CD4-positive, alpha-beta T cell treated with Interleukin-6 for 4 hours (primary cell): ENCODE measurements around the gene CD109.
"Not testable (repeated sequence)": the region's sequence is repeated elsewhere in the genome, so short reads cannot be mapped to it uniquely, and the experiment has no call there.

Experiments used
- DNase-seq: peaks from one replicate; pipeline ENCODE4 v3.0.0-alpha.2; 2020; ENCODE audit warnings: mixed read lengths

CD109 gene

DNA sequence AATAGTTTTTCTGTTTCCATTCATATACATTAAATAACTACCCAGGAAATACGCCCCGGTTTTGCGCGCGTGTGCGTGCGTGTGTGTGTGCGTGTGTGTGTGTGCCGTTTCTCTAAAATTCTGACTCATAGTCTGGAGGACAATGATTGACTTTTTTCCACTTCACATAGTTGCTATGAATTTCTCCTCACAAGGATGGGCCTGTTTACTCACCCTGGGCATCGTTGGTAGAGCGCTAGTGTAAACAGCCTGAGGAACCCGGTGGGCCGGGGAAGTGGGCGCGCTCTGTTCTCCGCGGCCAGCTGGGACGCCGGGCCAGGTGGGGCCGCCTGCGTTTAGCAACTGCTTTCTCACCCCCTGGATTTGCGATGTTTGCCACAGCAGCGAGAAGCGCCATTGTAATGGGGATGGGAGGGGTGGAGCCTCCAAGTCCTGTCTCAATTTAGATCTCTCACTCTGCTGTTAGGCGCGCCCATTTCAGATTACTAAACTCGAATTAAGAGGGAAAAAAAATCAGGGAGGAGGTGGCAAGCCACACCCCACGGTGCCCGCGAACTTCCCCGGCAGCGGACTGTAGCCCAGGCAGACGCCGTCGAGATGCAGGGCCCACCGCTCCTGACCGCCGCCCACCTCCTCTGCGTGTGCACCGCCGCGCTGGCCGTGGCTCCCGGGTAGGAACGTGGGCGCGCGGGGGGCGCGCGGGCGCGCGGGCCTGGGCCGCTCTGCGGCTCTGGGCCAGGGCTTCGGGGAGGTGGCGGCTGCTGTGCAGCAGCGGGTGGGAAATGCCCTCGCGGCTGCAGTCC is at the start of gene CD109:
CD109 (plus strand) TSS at position 585 of the 803 bp plus-strand sequence; CDS start at position 598, 13 bp downstream.
- peak; percentile 70 for DNase-seq

DNA sequence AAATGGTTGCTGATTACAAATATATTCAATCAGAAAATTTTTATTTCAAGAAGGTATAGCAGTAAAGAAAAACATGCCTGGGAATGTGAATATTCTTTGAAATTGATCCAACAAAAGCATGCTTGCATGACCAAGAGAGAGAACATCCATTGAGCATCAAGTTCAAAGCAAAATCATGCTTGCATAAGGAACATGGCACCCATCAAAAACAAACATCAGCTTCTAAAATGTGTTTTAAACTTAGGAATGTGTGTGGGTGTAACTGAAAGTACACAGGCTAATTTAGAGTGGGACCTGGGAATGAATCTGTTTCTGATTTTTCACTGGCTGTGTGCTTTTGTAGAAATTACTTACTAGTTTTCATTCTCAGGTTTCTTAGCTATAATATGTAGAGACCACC is 47.8 kb upstream of the CD109 start:
- DNase-seq = no peak

DNA sequence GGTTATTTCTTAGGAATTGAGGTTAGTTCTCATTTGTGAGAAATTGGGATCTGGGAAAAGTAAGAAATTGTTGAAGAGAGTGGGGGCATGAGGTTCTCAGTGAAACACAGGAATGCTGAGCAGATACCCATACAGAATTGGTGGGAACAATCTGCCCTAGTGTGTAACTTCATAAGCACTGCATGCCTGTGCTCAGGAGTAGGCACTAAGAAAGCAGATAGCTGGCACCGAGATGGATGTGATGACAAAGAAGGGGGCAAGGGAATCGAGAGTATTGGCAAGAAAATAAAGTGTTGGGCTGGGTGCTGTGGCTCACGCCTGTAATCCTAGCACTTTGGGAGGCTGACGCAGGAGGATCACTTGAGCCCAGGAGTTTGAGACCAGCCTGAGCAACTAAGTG is 46.2 kb upstream of the CD109 start:
- no peak for DNase-seq

DNA sequence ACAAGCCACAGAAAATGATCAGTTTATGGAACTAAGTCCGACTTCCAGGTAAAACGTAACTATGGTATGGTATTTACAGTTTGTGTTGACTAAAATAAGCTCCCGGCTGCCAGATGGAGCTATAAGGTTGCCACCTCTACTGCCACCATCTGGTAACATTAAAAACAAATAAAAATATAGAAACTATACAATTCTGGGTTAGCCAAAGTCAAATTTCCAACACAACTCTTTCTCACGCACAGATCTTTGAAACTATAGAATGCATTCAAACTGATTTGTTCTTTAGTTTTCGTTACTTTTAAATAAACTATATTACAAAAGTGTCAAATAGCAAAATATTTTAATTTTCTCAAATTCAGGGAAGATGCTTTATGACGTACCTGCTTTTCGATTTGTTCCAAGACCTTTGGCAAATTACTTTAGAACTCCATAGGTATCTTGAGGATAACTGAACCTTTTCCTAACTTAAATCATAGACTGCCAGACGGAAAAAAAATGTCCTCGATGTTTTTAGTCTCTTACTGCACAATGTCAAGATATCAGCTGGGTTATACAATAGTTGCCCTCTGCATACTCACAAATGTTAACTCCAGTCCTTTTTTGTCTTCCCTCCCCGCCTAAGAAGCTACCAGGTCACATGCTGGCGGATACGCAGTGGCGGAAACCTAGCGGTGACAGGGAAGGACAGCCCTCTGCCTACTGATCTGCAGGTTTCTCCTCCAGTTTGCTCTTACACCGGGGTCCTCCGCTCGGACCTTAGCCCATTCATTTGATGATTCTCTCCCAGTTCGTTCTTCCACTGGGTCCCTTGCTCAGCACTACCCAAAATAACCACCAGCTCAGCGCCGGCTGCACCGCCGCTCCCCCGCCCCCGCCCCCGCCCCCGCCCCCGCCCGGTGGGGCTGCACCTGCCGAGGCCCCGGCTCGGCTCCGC is 43.1 kb upstream of the CD109 start:
- DNase-seq = peak; percentile 74

DNA sequence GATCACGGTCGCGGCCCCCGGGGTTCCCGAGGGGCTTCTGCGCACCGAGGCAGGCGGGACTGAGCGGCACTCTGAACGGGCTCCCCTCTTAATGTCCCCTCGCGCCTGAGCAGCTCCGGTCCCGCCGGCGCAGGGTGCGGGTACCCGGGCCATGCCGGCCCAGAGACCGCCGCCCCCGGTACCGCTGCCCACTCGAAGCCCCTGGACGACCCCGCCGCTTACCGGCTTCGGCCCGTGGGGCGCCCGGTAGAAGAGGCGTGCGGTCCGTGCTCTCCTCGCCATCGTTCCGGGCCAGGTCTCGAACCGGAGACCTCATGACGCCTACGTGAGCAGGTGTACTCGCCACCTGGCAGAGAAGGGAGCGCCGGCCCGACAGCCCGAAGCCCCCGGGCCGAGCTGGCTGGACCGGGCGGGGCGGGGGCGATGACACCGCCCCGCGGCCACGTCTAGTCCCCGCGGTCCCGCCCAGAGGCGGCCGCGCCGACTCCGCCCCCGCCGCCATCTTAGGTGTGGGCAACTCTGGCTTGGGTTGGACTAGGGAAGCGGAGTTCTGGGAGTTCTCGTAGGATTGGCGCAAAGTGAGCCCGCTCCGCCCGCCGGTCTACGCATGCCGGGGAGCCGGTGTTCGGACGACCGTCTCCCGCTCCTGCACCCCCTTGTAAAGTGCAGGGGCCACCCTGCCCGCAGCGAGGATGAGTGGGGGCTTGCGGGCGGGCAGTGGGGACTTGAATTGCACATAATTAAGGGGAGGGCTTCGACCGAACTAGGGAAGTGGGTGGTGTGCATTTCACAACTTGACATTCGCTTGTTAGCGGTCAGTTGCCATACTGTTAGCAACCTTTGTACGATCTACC is 42.2 kb upstream of the CD109 start, which contains the start of gene SLC17A5:
SLC17A5 (minus strand) TSS at position 422 of the 854 bp plus-strand sequence; CDS start at position 316, 106 bp downstream.
- DNase-seq = peak; percentile 92

DNA sequence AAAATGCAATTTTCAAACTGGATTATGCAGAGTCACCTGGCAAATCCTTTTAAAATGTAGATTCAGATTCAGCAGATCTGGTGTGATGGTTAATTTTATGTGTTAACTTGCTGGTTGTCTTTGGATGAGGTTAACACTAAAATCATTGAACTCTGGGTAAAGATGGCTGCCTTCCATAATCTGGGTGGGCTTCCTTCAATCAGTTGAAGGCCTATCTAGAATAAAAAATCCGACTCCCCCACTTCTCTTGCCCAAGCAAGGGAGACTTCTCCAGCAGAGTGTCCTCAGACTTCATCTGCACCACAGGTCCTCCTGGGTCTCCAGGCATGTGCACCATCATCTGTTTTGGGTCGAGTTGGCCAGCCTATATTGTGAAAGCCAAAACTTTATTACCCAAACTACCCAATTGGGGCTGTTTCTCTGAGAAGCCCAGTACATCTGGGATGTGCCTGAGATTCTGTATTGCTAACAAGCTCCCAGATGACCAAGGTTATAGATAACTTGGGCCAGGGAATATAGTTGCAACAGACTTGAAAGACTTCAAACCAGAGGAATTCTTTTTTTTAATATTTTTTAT is 40.6 kb upstream of the CD109 start:
- DNase-seq = no peak

DNA sequence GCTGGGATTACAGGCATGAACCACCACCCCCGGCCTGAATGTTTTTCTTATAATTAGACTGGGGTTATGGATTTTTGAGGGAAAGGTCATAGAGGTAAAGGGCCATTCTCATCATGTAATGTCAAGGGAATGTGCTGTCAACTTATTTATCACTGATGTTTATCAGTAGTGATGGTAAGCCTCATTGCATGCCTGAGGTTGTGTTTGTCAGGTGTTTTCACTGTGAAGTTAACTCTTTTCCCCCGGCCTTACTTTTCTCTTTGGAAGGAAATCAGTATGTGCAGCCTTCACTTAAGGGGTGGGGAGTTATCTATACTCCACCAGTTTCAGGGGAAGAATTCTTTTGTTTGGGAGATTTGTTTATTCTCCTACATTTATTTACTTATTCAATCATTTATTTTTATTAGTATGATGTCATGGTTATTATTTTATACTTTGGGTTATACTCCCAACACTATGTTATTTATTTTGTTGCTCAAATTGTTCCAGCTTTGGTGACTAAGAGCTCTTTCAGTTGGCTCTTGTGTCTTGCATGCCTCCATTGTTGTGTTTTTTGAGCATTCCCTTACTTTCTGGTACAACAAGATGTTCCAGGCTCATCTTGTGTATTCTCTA is 39.4 kb upstream of the CD109 start:
- no peak for DNase-seq

DNA sequence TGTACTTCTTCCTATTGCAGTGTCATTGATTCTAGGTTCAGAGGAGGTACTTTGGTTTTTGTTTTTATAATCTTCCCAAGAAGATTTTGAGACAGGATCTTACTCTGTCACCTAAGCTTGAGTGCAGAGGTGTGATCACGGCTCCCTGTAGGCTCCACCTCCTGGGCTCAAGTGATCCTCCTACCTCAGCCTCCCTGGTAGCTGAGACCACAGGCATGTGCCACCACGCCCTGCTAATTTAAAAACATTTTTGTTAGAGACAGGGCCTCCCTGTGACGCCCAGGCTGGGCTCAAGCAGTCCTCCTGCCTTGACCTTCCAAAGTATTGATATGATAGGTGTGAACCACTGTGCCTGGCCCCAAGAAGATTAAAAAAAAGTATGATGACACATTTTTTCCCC is 38.8 kb upstream of the CD109 start:
- peak; percentile 12 for DNase-seq

DNA sequence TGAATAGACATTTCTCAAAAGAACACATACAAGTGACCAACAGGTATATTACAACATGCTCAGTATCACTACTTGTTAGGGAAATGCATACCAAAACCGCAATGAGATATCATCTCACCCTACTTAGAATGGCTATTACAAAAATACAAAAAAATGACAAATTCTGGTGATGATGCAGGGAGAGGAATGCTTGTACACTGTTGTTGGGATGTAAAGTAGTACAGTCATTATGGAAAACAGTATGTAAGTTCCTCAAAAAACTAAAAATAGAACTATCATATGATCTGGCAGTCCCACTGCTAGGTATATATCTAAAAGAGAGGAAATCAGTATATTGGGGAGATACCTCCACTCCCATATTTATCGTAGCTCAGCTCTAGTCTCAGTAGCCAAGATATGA is 31.3 kb upstream of the CD109 start:
- no peak for DNase-seq

DNA sequence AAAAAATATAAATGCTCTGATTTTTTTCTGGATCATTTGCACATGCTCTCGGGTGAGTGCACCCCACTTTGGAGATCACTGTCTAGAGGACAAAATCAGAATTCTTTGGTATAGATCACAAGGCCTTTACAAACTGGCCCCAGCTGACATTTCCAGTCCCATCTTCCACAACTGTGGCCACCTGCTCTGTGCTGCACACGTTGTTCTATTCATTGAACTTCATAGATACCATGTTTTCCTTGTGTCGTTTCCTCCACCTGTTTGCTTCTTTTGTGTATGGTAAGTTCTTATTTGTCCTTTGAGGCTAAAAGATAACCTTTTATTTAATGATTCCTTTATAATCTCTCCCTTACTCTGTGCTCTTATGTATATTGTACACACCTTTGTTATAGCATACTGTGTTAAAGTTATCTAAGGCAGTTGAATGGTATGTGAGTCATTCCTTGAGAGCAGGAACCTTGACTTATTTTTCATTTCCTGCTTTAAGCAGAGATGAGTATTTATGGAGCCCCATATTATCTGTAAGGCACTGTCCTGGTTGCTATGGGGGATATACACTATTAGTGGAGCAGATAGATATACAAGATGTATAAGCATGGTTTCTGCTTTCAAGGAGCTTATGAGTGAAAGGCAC is 30.2 kb upstream of the CD109 start:
- DNase-seq = no peak

DNA sequence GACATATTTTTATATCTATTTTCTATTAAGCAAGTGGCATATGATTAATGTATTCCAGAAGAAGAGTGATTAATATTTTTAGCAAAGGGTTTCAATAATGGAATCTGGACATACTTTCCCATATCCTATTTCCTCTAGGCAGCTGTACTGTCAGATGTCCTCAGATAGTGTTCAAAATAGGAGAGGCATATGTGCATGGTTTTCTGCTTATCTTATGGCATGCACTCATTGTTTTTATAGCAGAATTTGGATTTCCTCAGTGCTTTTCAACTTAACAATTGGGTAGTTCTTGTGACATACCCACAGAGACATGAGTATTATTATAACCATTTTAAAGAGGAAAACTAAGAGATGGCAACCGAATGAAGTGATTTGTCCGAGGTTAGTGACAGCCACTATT is 29.6 kb upstream of the CD109 start:
- DNase-seq = no peak

DNA sequence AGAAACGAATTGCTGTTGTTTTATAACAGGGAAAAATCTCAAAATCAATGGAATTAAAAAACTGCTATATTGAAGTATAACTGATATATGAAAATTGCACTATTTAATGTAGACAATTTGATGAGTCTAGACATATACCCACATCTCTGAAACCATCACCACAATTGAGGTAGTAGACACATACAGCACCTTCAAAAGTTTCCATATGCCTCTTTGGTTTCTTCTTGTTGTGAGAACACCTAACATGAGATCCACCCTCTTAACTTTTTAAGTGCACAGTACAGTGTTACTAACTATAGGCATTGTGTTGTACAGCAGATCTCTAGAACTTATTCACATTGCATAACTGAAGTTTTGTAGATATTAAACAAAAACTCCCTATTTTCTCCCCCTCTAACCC is 28.2 kb upstream of the CD109 start:
- DNase-seq = no peak

DNA sequence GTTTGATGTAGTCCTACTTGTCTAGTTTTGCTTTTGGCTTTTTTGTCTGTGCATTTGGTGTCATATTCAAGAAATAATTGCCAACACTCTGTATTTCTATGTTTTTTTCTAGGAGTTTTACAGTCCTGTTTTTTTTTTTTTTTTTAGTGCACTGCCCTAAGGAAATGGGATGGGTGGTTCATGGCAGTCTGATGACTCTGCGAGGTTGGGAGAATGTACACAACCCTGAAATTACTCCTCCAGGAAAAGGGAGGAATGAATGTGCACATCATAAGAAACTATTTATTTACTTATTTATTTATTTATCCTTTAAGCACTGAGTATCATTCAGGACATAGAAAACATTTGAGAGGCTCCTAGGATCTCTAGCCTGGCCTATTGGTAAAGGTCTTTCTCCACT is 27.0 kb upstream of the CD109 start:
- DNase-seq = no peak

DNA sequence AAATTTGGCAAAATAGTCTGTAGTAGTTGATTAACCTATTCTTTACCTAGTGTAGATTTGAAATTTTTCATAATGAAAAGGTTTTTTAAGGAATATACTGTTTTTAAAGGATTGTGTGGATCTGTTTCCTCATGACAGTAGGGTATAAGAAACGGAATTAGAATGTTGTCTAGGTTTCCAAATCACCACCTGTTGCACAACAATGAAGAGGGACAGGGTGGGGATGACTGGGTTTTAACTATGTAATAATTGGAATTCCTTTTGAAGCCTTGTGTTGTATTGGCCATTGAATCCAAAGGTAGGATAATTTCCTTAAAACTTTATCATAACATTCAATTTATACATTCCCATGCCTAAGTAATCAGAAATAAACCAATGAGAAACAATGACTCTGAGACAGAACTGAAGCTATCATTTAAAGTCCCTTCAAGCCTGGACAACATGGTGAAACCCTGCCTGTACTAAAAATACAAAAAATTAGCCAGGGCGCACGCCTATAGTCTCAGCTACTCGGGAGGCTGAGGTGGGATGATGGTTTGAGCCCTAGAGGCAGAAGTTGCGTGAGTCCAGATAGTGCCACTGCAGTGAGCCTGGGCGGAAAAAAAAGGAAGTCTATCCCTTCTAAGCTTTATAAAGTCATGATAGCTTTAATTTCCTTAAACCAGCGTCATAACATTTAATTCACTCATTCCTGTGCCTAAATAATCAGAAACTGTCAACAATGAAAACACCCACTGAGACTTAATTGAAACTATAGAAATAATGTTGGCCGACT is 23.9 kb upstream of the CD109 start:
- no peak for DNase-seq

DNA sequence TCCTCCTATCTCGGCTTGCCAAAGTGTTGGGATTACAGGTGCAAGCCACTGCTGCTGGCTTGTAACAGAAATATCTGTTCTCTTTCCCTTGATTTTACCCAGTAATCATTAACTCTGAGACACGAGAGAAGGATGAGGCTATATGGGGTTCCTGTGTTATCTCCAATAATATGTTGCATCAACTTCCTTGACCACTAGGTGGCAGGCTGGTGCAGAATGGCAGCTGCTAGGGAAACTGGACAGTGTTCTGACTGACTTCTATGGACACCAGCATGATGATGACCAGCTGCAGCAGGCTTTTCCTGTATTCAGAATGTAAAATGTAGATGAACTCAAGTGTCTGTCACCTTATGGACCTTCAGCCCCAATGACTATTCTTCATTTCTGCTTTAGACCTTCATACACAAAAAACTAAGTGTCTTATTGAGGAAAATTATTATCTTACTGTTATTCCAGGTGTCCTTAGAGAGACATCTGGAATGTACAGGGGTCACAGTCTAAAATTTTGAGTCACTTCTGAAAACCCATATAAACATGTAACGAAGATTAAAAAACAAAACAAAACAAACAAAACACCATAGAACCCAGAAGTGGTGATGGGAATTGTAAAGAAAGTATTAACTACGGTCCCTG is 20.4 kb upstream of the CD109 start:
- DNase-seq = peak; percentile 78

DNA sequence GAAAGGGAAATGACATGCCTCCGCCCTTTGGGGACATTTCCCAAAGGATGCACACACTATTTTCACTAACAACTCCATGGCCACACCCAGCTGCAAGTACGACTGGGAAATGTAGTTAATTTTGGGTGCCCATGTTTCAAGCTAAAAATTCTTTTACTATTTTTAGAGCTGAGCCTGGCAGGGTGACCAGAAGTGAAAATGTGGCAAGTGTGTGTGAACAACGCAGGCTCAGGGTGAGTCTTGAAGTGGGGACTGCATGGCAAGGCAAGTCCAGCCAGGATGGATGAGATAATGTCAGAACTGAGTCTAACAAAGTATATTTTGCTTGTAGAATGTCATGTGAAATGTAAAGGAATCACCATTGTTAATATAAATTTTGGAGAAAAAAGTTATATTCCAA is 17.0 kb upstream of the CD109 start:
- DNase-seq = no peak

DNA sequence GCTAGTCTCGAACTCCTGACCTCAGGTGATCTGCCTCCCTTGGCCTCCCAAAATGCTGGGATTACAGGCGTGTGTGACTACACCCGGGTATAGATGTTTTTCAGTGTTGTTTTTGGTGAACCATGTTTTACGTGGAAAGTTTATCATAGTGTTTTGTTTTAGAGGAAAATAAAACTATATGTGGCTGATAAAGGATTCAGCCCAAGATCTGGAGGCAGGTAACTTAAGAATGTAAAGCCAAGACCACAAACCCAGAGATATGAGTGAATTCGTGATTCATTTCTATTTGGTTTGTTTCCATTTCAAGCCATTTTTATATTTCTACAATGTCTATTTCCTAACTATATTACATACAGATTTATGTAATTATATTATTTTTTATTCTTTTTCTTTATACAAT is 16.2 kb upstream of the CD109 start:
- not testable (repeated sequence) for DNase-seq

DNA sequence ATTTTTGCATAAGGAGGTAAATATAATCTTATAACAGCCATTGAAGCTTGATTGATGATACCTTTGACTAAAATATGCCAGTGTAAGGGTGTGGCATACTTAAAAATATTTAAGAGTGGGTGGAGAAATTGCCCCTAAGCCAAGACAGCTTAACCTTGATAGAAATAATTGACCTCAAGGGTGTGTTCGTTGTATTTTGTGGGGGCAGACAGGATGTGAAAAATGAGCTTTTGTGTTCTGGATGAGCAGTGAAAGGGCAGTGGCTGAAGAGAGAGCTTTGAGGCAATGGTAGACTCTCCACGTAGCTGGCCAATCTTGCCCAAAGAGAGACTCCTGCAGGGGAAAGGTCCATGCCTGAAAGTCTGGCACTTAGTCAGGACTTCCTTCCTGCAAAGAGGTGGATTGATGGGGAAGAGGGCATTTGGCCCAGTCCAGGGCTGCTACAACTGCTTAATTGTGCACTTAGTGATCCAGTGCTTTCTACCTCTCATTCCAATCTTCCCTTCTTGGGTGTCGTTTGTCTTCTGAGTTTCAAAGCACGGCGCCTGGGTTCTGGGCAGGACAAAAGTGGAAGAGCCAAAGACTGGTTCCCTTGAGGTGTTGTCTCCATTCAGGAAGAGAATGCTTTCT is 15.6 kb upstream of the CD109 start:
- DNase-seq = no peak

DNA sequence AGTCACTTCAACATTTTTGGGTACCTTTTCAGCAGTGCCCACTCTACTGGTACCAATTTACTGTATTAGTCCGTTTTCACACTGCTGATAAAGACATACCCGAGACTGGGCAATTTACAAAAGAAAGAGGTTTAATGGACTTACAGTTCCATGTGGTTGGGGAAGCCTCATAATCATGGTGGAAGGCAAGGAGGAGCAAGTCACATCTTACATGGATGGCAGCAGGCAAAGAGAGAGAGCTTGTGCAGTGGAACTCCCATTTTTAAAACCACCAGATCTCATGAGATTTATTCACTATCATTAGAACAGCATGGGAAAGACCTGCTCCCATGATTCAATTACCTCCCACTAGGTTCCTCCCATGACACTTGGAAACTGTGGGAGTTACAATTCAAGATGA is 12.4 kb upstream of the CD109 start:
- DNase-seq = not testable (repeated sequence)

DNA sequence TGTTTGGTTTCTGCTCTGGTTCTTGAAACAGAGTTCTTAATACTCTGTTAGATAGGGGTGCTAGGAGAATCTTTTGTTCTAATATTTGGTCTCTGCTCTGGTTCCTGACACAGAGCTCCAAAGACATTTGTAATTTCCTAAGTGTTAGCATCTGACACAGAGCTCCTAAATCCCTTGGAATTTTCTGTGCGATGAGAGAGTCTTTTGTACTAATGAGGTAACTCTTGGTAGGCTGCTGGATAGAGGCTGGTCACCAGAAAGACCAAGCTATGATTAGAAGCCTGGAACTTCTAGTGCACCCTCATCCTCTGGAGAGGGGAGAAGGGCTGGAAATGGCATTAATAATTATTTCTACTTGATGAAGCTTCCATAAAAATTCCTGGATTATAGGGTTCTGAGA is 7.7 kb upstream of the CD109 start:
- no peak for DNase-seq
